Measurements from ENCODE around the gene PDCL2. TPM values are rescaled to one million over a fixed set of nuclear protein-coding genes. Genes with fewer than 3 reads are reported as not detected.

Gene PDCL2
- total and polyA plus RNA-seq, 9 of the 15 experiments (the other 6 are each of a cell fraction or from before 2014, with no cell fraction given): 0.62 to 2.5 (median 1.2) TPM

DNA sequence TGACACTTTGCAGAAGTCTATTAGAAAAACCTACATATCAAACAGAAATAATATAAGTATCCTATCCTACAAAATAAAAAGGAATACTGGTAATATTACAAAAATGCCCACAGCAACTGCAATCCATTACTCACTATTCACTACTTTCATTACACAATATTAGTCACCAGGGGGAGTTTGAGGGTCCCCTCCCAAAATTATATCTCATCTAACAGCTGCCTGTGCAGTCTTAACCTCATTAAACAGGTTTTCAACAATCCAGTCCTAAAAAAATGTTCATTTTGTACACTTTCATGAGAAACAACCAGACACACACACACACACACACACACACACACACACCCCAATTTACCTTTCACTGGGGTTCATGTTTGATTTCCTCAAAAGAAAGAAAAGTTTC is 48.2 kb downstream of the PDCL2 start (continued):
- TF ChIP-seq, protein P1, sequence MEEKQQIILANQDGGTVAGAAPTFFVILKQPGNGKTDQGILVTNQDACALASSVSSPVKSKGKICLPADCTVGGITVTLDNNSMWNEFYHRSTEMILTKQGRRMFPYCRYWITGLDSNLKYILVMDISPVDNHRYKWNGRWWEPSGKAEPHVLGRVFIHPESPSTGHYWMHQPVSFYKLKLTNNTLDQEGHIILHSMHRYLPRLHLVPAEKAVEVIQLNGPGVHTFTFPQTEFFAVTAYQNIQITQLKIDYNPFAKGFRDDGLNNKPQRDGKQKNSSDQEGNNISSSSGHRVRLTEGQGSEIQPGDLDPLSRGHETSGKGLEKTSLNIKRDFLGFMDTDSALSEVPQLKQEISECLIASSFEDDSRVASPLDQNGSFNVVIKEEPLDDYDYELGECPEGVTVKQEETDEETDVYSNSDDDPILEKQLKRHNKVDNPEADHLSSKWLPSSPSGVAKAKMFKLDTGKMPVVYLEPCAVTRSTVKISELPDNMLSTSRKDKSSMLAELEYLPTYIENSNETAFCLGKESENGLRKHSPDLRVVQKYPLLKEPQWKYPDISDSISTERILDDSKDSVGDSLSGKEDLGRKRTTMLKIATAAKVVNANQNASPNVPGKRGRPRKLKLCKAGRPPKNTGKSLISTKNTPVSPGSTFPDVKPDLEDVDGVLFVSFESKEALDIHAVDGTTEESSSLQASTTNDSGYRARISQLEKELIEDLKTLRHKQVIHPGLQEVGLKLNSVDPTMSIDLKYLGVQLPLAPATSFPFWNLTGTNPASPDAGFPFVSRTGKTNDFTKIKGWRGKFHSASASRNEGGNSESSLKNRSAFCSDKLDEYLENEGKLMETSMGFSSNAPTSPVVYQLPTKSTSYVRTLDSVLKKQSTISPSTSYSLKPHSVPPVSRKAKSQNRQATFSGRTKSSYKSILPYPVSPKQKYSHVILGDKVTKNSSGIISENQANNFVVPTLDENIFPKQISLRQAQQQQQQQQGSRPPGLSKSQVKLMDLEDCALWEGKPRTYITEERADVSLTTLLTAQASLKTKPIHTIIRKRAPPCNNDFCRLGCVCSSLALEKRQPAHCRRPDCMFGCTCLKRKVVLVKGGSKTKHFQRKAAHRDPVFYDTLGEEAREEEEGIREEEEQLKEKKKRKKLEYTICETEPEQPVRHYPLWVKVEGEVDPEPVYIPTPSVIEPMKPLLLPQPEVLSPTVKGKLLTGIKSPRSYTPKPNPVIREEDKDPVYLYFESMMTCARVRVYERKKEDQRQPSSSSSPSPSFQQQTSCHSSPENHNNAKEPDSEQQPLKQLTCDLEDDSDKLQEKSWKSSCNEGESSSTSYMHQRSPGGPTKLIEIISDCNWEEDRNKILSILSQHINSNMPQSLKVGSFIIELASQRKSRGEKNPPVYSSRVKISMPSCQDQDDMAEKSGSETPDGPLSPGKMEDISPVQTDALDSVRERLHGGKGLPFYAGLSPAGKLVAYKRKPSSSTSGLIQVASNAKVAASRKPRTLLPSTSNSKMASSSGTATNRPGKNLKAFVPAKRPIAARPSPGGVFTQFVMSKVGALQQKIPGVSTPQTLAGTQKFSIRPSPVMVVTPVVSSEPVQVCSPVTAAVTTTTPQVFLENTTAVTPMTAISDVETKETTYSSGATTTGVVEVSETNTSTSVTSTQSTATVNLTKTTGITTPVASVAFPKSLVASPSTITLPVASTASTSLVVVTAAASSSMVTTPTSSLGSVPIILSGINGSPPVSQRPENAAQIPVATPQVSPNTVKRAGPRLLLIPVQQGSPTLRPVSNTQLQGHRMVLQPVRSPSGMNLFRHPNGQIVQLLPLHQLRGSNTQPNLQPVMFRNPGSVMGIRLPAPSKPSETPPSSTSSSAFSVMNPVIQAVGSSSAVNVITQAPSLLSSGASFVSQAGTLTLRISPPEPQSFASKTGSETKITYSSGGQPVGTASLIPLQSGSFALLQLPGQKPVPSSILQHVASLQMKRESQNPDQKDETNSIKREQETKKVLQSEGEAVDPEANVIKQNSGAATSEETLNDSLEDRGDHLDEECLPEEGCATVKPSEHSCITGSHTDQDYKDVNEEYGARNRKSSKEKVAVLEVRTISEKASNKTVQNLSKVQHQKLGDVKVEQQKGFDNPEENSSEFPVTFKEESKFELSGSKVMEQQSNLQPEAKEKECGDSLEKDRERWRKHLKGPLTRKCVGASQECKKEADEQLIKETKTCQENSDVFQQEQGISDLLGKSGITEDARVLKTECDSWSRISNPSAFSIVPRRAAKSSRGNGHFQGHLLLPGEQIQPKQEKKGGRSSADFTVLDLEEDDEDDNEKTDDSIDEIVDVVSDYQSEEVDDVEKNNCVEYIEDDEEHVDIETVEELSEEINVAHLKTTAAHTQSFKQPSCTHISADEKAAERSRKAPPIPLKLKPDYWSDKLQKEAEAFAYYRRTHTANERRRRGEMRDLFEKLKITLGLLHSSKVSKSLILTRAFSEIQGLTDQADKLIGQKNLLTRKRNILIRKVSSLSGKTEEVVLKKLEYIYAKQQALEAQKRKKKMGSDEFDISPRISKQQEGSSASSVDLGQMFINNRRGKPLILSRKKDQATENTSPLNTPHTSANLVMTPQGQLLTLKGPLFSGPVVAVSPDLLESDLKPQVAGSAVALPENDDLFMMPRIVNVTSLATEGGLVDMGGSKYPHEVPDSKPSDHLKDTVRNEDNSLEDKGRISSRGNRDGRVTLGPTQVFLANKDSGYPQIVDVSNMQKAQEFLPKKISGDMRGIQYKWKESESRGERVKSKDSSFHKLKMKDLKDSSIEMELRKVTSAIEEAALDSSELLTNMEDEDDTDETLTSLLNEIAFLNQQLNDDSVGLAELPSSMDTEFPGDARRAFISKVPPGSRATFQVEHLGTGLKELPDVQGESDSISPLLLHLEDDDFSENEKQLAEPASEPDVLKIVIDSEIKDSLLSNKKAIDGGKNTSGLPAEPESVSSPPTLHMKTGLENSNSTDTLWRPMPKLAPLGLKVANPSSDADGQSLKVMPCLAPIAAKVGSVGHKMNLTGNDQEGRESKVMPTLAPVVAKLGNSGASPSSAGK (IDR thresholded peaks at IDR 0.05): no peak
- TF ChIP-seq ZBTB17 (CRISPR knock-in tag; IDR thresholded peaks at IDR 0.05): no peak
- TF ChIP-seq RUNX1 (IDR thresholded peaks at IDR 0.05; ENCODE audit: low read depth): no peak
- TF ChIP-seq, protein P2, sequence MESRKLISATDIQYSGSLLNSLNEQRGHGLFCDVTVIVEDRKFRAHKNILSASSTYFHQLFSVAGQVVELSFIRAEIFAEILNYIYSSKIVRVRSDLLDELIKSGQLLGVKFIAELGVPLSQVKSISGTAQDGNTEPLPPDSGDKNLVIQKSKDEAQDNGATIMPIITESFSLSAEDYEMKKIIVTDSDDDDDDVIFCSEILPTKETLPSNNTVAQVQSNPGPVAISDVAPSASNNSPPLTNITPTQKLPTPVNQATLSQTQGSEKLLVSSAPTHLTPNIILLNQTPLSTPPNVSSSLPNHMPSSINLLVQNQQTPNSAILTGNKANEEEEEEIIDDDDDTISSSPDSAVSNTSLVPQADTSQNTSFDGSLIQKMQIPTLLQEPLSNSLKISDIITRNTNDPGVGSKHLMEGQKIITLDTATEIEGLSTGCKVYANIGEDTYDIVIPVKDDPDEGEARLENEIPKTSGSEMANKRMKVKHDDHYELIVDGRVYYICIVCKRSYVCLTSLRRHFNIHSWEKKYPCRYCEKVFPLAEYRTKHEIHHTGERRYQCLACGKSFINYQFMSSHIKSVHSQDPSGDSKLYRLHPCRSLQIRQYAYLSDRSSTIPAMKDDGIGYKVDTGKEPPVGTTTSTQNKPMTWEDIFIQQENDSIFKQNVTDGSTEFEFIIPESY (CRISPR knock-in tag; IDR thresholded peaks at IDR 0.05): no peak
- no peak for TF ChIP-seq TGIF2 (CRISPR knock-in tag; IDR thresholded peaks at IDR 0.05)
- TF ChIP-seq CCAR2 (IDR thresholded peaks at IDR 0.05; ENCODE audit: low read depth, low read length): no peak
- TF ChIP-seq, protein P3, sequence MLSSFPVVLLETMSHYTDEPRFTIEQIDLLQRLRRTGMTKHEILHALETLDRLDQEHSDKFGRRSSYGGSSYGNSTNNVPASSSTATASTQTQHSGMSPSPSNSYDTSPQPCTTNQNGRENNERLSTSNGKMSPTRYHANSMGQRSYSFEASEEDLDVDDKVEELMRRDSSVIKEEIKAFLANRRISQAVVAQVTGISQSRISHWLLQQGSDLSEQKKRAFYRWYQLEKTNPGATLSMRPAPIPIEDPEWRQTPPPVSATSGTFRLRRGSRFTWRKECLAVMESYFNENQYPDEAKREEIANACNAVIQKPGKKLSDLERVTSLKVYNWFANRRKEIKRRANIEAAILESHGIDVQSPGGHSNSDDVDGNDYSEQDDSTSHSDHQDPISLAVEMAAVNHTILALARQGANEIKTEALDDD (IDR thresholded peaks at IDR 0.05): peak; percentile 85
- TF ChIP-seq NR2C2 (CRISPR knock-in tag; IDR thresholded peaks at IDR 0.05): no peak
- no peak for TF ChIP-seq NR2C2 (tag; IDR thresholded peaks at IDR 0.05)
- TF ChIP-seq RB1 (IDR thresholded peaks at IDR 0.05; ENCODE audit: low read depth): no peak

All from K562 (cell line).